Brain microvascular endothelial cell (primary cell): ENCODE data around the gene DNAJC5.

ENCODE experiments used
- DNase-seq: peaks from one replicate; pipeline ENCODE4 v3.0.0-alpha.2; 2020
- H3K27ac ChIP-seq: fragments of 250-450 bp; sonication (Bioruptor Pico); 2 replicates; pipeline ENCODE4 v1.5.1; 2020; ENCODE audit warnings: mild to moderate bottlenecking, moderate library complexity
- H3K27me3 ChIP-seq: fragments of 250-450 bp; sonication (Bioruptor Pico); replicated peaks from 2 replicates; pipeline ENCODE4 v1.5.1; 2020; ENCODE audit warnings: mild to moderate bottlenecking
- H3K36me3 ChIP-seq: fragments of 250-450 bp; sonication (Bioruptor Pico); replicated peaks from 2 replicates; pipeline ENCODE4 v1.5.1; 2020; ENCODE audit warnings: mild to moderate bottlenecking
- H3K4me3 ChIP-seq: 2 replicates; pipeline ENCODE4 v1.5.1; 2011; ENCODE audit warnings: low read depth, mild to moderate bottlenecking, control low read depth, low read length, moderate library complexity
- in situ Hi-C: cut with HindIII; loops from 2 replicates; pipeline ENCODE4 v1.10.0; 2017; ENCODE audit warnings: low sequenced_read_pairs, low pct_ligation_motif_present
- TF ChIP-seq, protein P1 (sequence below): IDR thresholded peaks from 2 replicates; pipeline ENCODE4 v1.5.1; 2011; ENCODE audit warnings: low read depth, mild to moderate bottlenecking, moderate library complexity, low read length, control low read depth, inconsistent platforms; ENCODE audit errors: missing control alignments

DNAJC5 gene

DNA sequence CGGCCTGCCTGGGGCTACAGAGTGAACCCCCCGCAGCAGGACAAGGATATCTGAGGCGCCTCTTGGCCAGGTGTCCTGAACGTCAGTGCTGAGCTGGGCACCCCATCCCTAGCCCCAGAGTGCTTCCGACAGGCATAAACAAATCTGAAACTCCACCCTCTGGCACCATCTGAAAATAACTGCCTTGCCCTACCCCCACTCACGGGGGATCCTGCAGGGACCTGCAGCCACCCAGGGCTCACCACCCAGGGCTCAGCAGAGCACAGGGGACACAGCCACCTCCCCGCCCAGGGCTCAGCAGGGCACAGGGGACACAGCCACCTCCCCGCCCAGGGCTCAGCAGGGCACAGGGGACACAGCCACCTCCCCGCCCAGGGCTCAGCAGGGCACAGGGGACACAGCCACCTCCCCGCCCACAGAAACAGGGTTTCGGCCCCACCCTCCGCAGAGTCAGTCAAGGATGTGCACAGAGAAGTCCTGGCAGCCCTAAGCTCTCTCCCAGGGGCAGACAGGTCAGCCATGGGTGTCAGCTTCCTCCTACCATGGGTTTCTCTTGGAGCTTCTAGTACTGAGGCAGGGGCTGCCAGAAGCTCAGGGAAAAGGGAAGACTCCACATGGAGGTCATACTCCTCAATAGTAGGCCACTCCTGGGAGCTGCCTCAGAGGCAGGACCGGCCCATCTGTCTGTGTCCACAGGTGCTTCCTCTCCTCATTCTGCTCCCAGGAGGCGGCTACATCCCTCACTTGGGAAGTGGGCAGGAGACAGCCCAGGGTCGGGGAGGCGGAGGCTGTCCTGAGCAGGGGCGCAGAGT, 56.7 kb downstream of the DNAJC5 start:
- Histone ChIP-seq H3K27me3 (no peaks in the 10 kb centered on the region), H3K27ac (no peak overlapping the region), H3K36me3 (no peaks in the 10 kb centered on the region), H3K4me3 (no peak overlapping the region)
- DNase-seq, result no peak
- TF ChIP-seq, protein P1, sequence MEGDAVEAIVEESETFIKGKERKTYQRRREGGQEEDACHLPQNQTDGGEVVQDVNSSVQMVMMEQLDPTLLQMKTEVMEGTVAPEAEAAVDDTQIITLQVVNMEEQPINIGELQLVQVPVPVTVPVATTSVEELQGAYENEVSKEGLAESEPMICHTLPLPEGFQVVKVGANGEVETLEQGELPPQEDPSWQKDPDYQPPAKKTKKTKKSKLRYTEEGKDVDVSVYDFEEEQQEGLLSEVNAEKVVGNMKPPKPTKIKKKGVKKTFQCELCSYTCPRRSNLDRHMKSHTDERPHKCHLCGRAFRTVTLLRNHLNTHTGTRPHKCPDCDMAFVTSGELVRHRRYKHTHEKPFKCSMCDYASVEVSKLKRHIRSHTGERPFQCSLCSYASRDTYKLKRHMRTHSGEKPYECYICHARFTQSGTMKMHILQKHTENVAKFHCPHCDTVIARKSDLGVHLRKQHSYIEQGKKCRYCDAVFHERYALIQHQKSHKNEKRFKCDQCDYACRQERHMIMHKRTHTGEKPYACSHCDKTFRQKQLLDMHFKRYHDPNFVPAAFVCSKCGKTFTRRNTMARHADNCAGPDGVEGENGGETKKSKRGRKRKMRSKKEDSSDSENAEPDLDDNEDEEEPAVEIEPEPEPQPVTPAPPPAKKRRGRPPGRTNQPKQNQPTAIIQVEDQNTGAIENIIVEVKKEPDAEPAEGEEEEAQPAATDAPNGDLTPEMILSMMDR, result no peak
- in situ Hi-C loops, result no loop called here

DNA sequence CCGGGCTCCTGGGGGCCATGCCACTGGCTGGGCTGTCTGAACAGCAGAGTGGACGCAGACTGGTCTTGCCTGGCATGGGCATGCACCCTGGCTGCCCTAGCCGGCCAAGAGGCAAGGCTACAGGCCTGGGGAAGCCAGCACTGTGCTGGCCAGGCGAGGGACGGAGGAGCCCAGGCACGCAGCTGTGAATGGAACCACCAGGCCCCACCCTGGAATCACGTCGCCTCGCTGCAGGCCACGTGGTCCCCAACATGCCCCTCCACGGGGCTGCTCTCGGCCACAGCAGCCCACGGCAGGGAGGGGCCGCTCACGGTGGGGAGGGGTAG, 57.2 kb downstream of the DNAJC5 start:
- in situ Hi-C loops, result no loop called here
- H3K4me3 ChIP-seq, result no peak overlapping the region
- H3K27ac ChIP-seq, result no peak overlapping the region
- no peaks in the 10 kb centered on the region for H3K36me3 ChIP-seq
- DNase-seq, result no peak
- H3K27me3 ChIP-seq, result no peaks in the 10 kb centered on the region
- TF ChIP-seq, protein P1, result no peak

DNA sequence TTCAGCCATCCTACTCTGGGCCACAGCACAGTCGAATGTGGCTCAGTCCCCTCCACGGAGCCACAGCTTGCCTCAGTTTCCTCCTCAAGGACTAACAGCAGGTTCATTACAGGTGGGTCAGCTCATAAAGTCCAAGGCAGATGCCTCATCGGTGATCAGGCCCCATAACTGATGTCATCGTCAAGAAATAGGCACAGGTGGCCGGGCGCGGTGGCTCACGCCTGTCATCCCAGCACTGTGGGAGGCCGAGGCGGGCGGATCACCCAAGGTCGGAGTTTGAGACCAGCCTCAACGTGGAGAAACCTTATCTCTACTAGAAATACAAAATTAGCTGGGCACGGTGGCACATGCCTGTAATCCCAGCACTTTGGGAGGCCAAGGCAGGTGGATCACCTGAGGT, 57.8 kb downstream of the DNAJC5 start:
- TF ChIP-seq, protein P1, result no peak
- no peak for DNase-seq
- H3K27me3 ChIP-seq, result no peaks in the 10 kb centered on the region
- in situ Hi-C loops, result no loop called here
- no peak overlapping the region for H3K27ac ChIP-seq
- H3K36me3 ChIP-seq, result no peaks in the 10 kb centered on the region
- no peak overlapping the region for H3K4me3 ChIP-seq

DNA sequence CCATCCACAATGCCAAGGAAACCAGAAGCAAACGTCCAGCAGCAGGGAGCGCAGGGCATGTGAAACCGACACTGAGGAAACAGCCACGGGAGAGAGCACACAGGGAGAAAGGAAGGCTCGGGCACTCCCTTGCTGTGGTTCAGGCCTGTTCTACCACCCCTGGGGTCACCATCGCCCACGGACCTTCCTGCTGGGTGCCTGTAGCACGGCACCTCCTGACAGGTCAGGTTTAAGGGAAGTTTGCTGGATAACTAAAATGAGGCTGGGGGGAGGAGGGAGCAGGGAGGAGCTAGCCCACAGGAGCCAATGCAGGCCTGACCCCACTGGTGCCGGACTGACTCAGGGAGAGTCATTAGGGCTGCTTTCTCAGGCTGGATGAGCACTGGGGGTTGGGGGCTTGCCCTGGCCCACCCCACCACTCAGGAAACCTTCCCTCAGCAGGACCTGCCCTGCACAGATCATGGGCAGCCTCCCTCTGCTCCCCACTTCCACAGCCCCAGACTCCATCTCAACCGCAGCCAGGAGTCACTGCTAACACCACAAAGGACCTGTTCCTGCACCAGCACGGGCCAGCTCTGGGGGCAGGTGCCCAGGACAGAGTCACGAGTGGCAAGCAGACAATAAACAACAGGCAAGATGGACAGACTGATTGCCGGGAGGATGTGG, 59.0 kb downstream of the DNAJC5 start:
- TF ChIP-seq, protein P1, result no peak
- Histone ChIP-seq H3K4me3 (no peak overlapping the region), H3K36me3 (peaks cover under 1% of the 10 kb centered on the region), H3K27ac (no peak overlapping the region), H3K27me3 (no peaks in the 10 kb centered on the region)
- in situ Hi-C loops, result no loop called here
- no peak for DNase-seq

DNA sequence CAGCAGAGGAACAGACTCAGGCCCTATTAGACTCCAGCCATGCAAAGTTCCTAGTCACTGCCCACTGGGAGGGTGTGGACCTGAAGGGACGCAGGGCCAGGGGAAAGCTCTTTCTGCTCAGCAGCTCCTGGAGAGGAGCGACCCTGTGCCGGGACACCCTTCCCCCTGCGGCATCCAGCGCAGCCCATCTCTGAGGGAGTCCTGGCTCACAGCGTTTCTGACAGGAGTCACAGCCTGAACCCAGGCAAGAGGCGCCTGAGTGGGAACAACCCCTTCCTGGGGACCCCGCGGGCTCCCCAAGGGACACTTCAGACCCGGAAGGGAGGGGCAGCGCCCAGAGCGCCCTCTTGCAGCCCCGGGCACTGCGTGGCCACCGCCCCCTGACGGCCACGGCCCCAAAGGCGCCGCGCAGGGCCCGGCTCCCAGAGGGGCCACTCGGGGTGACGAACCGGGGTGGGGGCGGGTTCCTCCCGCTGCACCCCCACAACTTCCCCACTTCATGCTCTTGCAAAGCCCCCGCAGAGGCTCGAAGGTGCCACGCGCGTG, 60.4 kb downstream of the DNAJC5 start:
- TF ChIP-seq, protein P1, result peak; percentile 26
- Histone ChIP-seq H3K27me3 (no peaks in the 10 kb centered on the region), H3K36me3 (peaks cover 8% of the 10 kb centered on the region), H3K27ac (no peak overlapping the region), H3K4me3 (peak overlapping the region; percentile 88)
- in situ Hi-C loops, result no loop called here
- DNase-seq, result no peak
